Posterior cingulate gyrus (tissue), 11 donors: Measurements from ENCODE around the gene KIF19.

ENCODE experiments used
- DNase-seq, 10 donors: peaks; one replicate each; pipeline versions ENCODE4 v3.0.0 to v3.0.0-alpha.2; 2020 to 2021; ENCODE audit warnings: mixed read lengths in 3 of 10
- intact Hi-C: fragments of 100-400 bp; cut with DNase I; formaldehyde crosslinking; loops from one replicate; pipeline ENCODE4 v1.15.1; 2023

The KIF19 gene

GRCh38 chr17:74303305-74303704 lies 22.7 kb upstream of the KIF19 start:
- DNase-seq, result no peak
- intact Hi-C loops, result loop anchor here (10.0 kb wide), 1 partner anchor 191 kb away; no protein-coding TSS in a partner anchor

- DNase-seq, result no peak
- intact Hi-C loops, result loop anchor here (10.0 kb wide), 1 partner anchor 191 kb away; no protein-coding TSS in a partner anchor
Observed at GRCh38 chr17:74304184-74304583, 21.8 kb upstream of the KIF19 start.

- peak in 1 of 10 donors; percentile 44 for DNase-seq
- intact Hi-C loops, result loop anchor here (2.0 to 10.0 kb wide), 3 partner anchors 55 to 189 kb away; partner anchors contain the start of gene BTBD17
Observed at GRCh38 chr17:74305865-74306654, 20.0 kb upstream of the KIF19 start.

GRCh38 chr17:74307984-74308773 lies 17.8 kb upstream of the KIF19 start:
- intact Hi-C loops, result loop anchor here (2.0 to 10.0 kb wide), 3 partner anchors 53 to 187 kb away; partner anchors contain the start of gene BTBD17
- no peak for DNase-seq

GRCh38 chr17:74309902-74310301 lies 16.1 kb upstream of the KIF19 start:
- no peak for DNase-seq
- intact Hi-C loops, result loop anchor here (10.0 kb wide), 1 partner anchor 185 kb away; no protein-coding TSS in a partner anchor

GRCh38 chr17:74314877-74315276 lies 11.1 kb upstream of the KIF19 start:
- intact Hi-C loops, result loop anchor here (5.0 kb wide), 1 partner anchor 42 kb away; no protein-coding TSS in a partner anchor
- no peak for DNase-seq

GRCh38 chr17:74316220-74316619 lies 9.8 kb upstream of the KIF19 start:
- intact Hi-C loops, result loop anchor here (5.0 kb wide), 1 partner anchor 41 kb away; no protein-coding TSS in a partner anchor

GRCh38 chr17:74317071-74317470 lies 9.0 kb upstream of the KIF19 start:
- intact Hi-C loops, result loop anchor here (5.0 kb wide), 1 partner anchor 40 kb away; no protein-coding TSS in a partner anchor
- no peak for DNase-seq

More at GRCh38 chr17:74316220-74316619, 9.8 kb upstream of the KIF19 start:
- no peak for DNase-seq

GRCh38 chr17:74318391-74318790 lies 7.6 kb upstream of the KIF19 start:
- intact Hi-C loops, result loop anchor here (5.0 kb wide), 1 partner anchor 39 kb away; no protein-coding TSS in a partner anchor
- no peak for DNase-seq

GRCh38 chr17:74324521-74324920 lies 1.5 kb upstream of the KIF19 start:
- intact Hi-C loops, result no loop called here
- no peak for DNase-seq

- intact Hi-C loops, result loop anchor here (5.0 kb wide), 1 partner anchor 37 kb away; the partner anchor contains the start of gene BTBD17
- DNase-seq, result no peak
Observed at GRCh38 chr17:74325376-74325742, 667 bp upstream of the KIF19 start.

- intact Hi-C loops, result loop anchor here (5.0 kb wide), 1 partner anchor 36 kb away; the partner anchor contains the start of gene BTBD17
- no peak for DNase-seq
Observed at GRCh38 chr17:74326506-74326905, 480 bp downstream of the KIF19 start.

GRCh38 chr17:74328487-74328886 lies 2.5 kb downstream of the KIF19 start:
- intact Hi-C loops, result loop anchor here (5.0 kb wide), 1 partner anchor 34 kb away; the partner anchor contains the start of gene BTBD17
- no peak for DNase-seq

GRCh38 chr17:74329378-74329777 lies 3.4 kb downstream of the KIF19 start:
- DNase-seq, result no peak
- intact Hi-C loops, result loop anchor here (5.0 kb wide), 1 partner anchor 33 kb away; the partner anchor contains the start of gene BTBD17

GRCh38 chr17:74330446-74330845 lies 4.4 kb downstream of the KIF19 start:
- peak in 7 of 10 donors; percentile 54 to 91 (median 76) for DNase-seq
- intact Hi-C loops, result no loop called here

- no peak for DNase-seq
- intact Hi-C loops, result no loop called here
Observed at GRCh38 chr17:74332017-74332650, 6.1 kb downstream of the KIF19 start.

GRCh38 chr17:74332763-74333283 lies 6.8 kb downstream of the KIF19 start:
- peak in 1 of 10 donors; percentile 65 for DNase-seq
- intact Hi-C loops, result no loop called here

GRCh38 chr17:74334393-74335039 lies 8.5 kb downstream of the KIF19 start:
- no peak for DNase-seq
- intact Hi-C loops, result no loop called here

- no peak for DNase-seq
- intact Hi-C loops, result no loop called here
Observed at GRCh38 chr17:74335529-74336062, 9.6 kb downstream of the KIF19 start.
